HL-60 (cell line): Measurements from ENCODE around the gene CES2.

ENCODE experiments used
- DNase-seq, 2 experiments: peaks; one replicate each; pipeline ENCODE4 v3.0.0-alpha.2; 2010 to 2020; ENCODE audit warnings: low read depth in 1 of 2, low spot score in 1 of 2
- H3K27ac ChIP-seq: fragments of 250-450 bp; sonication (Bioruptor Pico); replicated peaks from 2 replicates; pipeline ENCODE4 v1.5.1; 2020; ENCODE audit warnings: mild to moderate bottlenecking, moderate library complexity
- H3K27me3 ChIP-seq: fragments of 250-450 bp; sonication (Bioruptor Pico); 2 replicates; pipeline ENCODE4 v1.5.1; 2021; ENCODE audit warnings: mild to moderate bottlenecking, moderate library complexity; ENCODE audit not compliant: insufficient read depth, poor library complexity, severe bottlenecking
- H3K4me3 ChIP-seq: replicated peaks from 2 replicates; pipeline ENCODE4 v1.5.1; 2011; ENCODE audit warnings: mild to moderate bottlenecking, control low read depth, low read length; ENCODE audit not compliant: insufficient read depth
- CTCF ChIP-seq: IDR thresholded peaks from one replicate; pipeline ENCODE4 v1.5.1; 2011; ENCODE audit warnings: low read length, control low read depth, inconsistent platforms; ENCODE audit not compliant: insufficient read depth
- GABPA ChIP-seq: IDR thresholded peaks from 2 replicates; pipeline ENCODE4 v1.6.1; 2012; ENCODE audit warnings: low read depth
- POLR2AphosphoS5 ChIP-seq: IDR thresholded peaks from 2 replicates; pipeline ENCODE4 v1.6.1; 2012; ENCODE audit warnings: low read depth
- REST ChIP-seq: IDR thresholded peaks from 2 replicates; pipeline ENCODE4 v1.6.1; 2012; ENCODE audit warnings: low read depth; ENCODE audit not compliant: insufficient replicate concordance
- SPI1 ChIP-seq: IDR thresholded peaks from 2 replicates; pipeline ENCODE4 v1.6.1; 2012; ENCODE audit warnings: low read depth, mild to moderate bottlenecking, borderline replicate concordance

CES2 gene

GRCh38 chr16:66891360-66891759, 44.0 kb upstream of the CES2 start:
- DNase-seq: no peak
- no peaks in the 10 kb centered on the region for H3K27me3 ChIP-seq
- H3K27ac ChIP-seq: no peak overlapping the region
- no peak for TF ChIP-seq GABPA
- TF ChIP-seq CTCF: no peak
- no peak for TF ChIP-seq POLR2AphosphoS5
- no peak for TF ChIP-seq SPI1
- TF ChIP-seq REST: no peak
- no peak overlapping the region for H3K4me3 ChIP-seq

GRCh38 chr16:66891797-66892196, 43.5 kb upstream of the CES2 start:
- no peaks in the 10 kb centered on the region for H3K27me3 ChIP-seq
- no peak overlapping the region for H3K27ac ChIP-seq
- no peak overlapping the region for H3K4me3 ChIP-seq
- TF ChIP-seq CTCF (no peak), GABPA (no peak), POLR2AphosphoS5 (no peak), REST (no peak), SPI1 (no peak)
- DNase-seq: no peak

DNA sequence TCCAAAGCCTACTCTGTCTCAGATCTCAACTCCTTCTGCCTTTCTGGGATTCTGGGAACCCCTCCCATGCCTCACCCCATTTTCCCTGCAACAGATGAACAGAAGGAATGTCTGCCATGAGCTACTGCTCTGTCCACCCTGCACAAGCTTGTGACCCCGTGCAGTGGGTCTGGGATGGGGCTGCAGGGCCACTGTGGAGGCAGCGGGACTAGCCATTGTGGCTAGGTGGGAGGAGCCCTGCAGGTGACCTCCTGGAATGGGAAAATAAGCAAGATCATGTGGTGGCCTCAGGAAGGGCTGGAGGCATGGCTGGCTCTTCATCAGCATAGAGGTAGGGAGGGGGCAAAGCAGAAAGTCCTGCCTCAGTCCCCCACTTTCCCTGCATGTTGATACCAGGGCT, 41.3 kb upstream of the CES2 start:
- H3K4me3 ChIP-seq: no peak overlapping the region
- TF ChIP-seq REST: no peak
- no peak for TF ChIP-seq SPI1
- TF ChIP-seq CTCF: no peak
- no peak for TF ChIP-seq GABPA
- TF ChIP-seq POLR2AphosphoS5: no peak
- H3K27ac ChIP-seq: no peak overlapping the region
- DNase-seq: no peak
- no peaks in the 10 kb centered on the region for H3K27me3 ChIP-seq
